ENCODE measurements around the gene R3HDM1.

DNA sequence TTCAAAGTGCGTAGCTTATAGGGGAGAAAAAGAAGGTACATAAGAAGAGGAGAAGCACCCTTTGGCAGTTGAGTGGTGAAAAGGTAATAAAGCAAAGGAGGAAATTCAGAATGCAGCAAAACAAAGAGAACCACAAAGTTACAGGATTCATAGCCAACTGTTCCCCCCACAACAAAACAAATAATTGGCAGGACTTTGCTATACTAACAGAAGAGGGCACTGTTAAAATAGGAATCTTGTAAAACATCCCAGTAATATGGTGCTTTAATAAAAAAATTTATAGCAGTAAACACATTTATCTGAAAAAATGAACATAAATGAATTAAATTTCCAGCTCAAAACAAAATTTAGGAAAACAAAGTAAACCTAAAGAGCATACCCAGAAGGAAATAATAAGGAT is 42.3 kb downstream of the R3HDM1 start:
- TF ChIP-seq GATA2 (IDR thresholded peaks at IDR 0.05; ENCODE audit: low read depth, low read length) = no peak
- no peak for TF ChIP-seq GATA3 (IDR thresholded peaks at IDR 0.05; ENCODE audit: low read depth, low read length)

Measured in SH-SY5Y (cell line).